BJ (cell line): ENCODE measurements around the gene NMRK1. TPM values are rescaled to one million over a fixed set of nuclear protein-coding genes. Genes with fewer than 3 reads are reported as not detected.

Experiments used
- CTCF ChIA-PET: fragments of 350-600 bp; formaldehyde crosslinking; extraction: SDS; loops from one replicate; lab custom pipeline; 2021; ENCODE audit warnings: antibody characterized with exemption, inconsistent platforms; lab: Yijun Ruan, JAX
- POLR2A ChIA-PET: fragments of 300-600 bp; sonication (Branson Sonifier 250); formaldehyde crosslinking; extraction: SDS; loops from one replicate; lab custom pipeline; 2021; ENCODE audit warnings: antibody characterized with exemption; lab: Charles Lee
- DNase-seq: peaks from one replicate; pipeline ENCODE4 v3.0.0-alpha.2; 2011; ENCODE audit warnings: low read depth
- H3K27me3 ChIP-seq: 2 replicates; pipeline ENCODE4 v1.6.0; 2011; ENCODE audit warnings: low read length; ENCODE audit not compliant: control insufficient read depth, insufficient read depth
- H3K36me3 ChIP-seq: 2 replicates; pipeline ENCODE4 v1.5.1; 2011; ENCODE audit warnings: low read length; ENCODE audit not compliant: control insufficient read depth, insufficient read depth
- H3K4me3 ChIP-seq: 2 replicates; pipeline ENCODE4 v1.5.1; 2011; ENCODE audit warnings: low read depth, mild to moderate bottlenecking, control low read depth, low read length
- CTCF ChIP-seq: IDR thresholded peaks from 2 replicates; pipeline ENCODE4 v1.5.1; 2011; ENCODE audit warnings: low read depth, mild to moderate bottlenecking, control low read depth, inconsistent platforms, low read length, moderate library complexity; ENCODE audit not compliant: insufficient read depth
- polyA plus RNA-seq: library from polyadenylated mRNA; depleted of rRNA; stranded (reverse); fragments of >200 nt; gene quantifications from 2 replicates; pipeline ENCODE4 v1.2.3, GENCODE V29; 2011

NMRK1 gene
- polyA plus RNA-seq, 1 experiment, result 13.2 TPM

- no peak for DNase-seq
- Histone ChIP-seq H3K27me3 (no peaks in the 10 kb centered on the region), H3K4me3 (no peak overlapping the region), H3K36me3 (peaks cover 2% of the 10 kb centered on the region)
- TF ChIP-seq CTCF, result no peak
- POLR2A ChIA-PET, result no interaction called here
- CTCF ChIA-PET, result interaction anchor here (1.3 kb wide), 1 partner anchor 304 kb away, joined by 3 read pairs; no protein-coding TSS in a partner anchor
These were observed 6.3 kb downstream of the NMRK1 start for GRCh38 chr9:75081632-75082031.

DNA sequence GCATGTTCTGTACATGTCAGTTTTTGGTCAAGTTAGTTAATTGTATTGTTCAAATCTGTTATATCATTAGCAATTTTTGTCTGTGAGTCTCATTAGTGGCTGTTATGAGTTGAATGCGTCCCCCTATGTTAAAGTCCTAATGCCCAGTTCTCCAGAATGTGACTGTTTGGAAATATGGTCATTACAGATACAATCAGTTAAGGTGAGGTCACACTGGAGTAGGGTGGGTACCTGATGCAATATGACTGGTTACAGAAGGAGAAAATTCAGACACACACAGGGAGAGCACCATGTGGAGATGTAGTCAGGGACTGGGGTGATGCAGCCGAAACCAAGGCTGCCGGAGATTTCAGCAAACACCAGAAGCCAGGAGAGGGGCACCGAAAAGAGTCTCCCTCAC is 15.1 kb downstream of the NMRK1 start:
- TF ChIP-seq CTCF, result no peak
- H3K36me3 ChIP-seq, result peaks cover 4% of the 10 kb centered on the region; the same call in 1 of the 2 replicates
- DNase-seq, result no peak
- CTCF ChIA-PET, result interaction anchor here (1.2 to 1.5 kb wide), 2 partner anchors 10 to 300 kb away, joined by 3 to 5 read pairs; no protein-coding TSS in a partner anchor
- H3K4me3 ChIP-seq, result no peak overlapping the region
- POLR2A ChIA-PET, result no interaction called here
- H3K27me3 ChIP-seq, result no peaks in the 10 kb centered on the region

DNA sequence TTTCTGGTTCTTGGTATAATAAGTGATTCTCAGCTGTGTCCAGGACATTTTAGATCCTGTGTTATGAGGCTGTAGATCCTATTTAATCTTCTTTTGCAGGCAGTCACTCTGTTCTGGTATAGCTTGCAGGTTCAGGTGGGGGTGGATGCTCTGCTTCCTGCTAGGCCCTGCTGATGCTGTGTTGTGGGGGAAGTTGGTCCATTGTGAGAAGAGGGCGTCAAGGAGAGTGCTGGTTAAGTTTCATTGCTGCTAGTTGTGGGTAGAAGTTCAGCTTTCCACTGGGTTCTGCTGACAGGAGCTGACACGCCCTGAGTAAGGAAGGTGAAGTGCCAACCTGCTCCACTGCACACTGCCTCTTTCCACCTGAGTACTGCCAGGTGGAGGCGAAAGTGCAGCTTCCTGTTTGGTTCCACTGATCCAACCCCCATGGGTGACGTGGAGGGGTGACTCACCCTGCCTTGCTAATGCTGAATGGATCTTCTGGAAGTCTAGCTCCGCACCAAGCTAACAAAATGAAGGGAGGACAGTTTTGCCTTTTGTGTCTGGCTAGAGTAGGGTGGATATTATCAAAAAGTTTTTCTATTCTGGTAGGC is 16.3 kb downstream of the NMRK1 start:
- ChIA-PET CTCF (interaction anchor here (1.5 kb wide), 1 partner anchor 299 kb away, joined by 5 read pairs; no protein-coding TSS in a partner anchor), POLR2A (no interaction called here)
- TF ChIP-seq CTCF, result no peak
- DNase-seq, result no peak
- Histone ChIP-seq H3K36me3 (peaks cover 5% of the 10 kb centered on the region; the same call in 1 of the 2 replicates), H3K4me3 (no peak overlapping the region), H3K27me3 (no peaks in the 10 kb centered on the region)

GRCh38 chr9:75069171-75069570 is 18.8 kb downstream of the NMRK1 start:
- Histone ChIP-seq H3K27me3 (no peaks in the 10 kb centered on the region), H3K4me3 (no peak overlapping the region), H3K36me3 (peaks cover 5% of the 10 kb centered on the region; the same call in 1 of the 2 replicates)
- DNase-seq, result no peak
- ChIA-PET POLR2A (no interaction called here), CTCF (interaction anchor here (0.6 to 1.3 kb wide), 3 partner anchors 82 to 296 kb away, joined by 3 to 5 read pairs (median 4); no protein-coding TSS in a partner anchor)
- TF ChIP-seq CTCF, result no peak

GRCh38 chr9:75067894-75068293 is 20.1 kb downstream of the NMRK1 start:
- H3K27me3 ChIP-seq, result no peaks in the 10 kb centered on the region
- DNase-seq, result no peak
- peaks cover 3% of the 10 kb centered on the region; the same call in 1 of the 2 replicates for H3K36me3 ChIP-seq
- no peak for TF ChIP-seq CTCF
- ChIA-PET POLR2A (no interaction called here), CTCF (interaction anchor here (0.6 to 1.7 kb wide), 5 partner anchors 9 to 294 kb away, joined by 3 to 6 read pairs (median 3); no protein-coding TSS in a partner anchor)
- H3K4me3 ChIP-seq, result no peak overlapping the region
